GM19467 (cell line): ENCODE results near the gene XYLT1.

Experiments
- ATAC-seq: cut with Tn5 transposase; IDR thresholded peaks from one replicate; pipeline ENCODE4 v1.9.1; 2021; ENCODE audit warnings: mild to moderate bottlenecking, moderate library complexity; ENCODE audit not compliant: unreplicated experiment

XYLT1 gene

DNA sequence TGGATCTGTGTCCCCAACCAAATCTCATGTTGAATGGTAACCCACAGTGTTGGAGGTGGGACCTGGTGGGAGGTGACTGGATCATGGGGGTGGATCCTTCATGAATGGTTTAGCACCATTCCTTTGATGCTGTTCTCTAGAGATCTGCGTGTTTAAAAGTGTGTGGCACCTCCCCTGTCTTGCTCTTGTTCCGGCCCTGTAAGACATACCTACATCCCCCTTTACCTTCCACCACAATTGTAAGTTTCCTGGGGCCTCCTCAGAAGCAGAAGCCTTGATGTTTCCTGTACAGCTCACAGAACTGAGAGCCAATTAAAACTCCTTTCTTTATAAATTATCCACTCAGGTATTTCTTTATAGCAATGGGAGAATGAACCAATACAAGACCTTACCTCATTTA lies 257.7 kb downstream of the XYLT1 start:
- no peak for ATAC-seq

DNA sequence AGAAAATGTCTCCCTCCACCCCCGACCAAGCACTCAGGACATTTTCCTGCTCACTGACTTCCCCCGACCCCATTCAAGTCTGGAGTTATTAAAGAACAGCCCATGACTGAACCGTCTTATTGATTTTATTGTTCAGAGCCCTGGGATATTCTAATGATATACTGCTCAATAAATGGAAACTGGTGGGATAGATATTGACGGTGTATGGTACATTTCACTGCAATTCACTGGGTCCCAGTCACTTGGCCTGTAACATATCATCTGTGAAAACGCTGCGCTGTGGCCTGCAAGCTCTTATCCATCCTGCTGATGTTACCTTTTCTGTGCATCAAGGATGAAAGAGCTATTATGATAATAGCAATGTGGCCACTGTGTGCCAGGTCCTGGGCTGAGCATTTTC lies 258.2 kb downstream of the XYLT1 start:
- no peak for ATAC-seq

DNA sequence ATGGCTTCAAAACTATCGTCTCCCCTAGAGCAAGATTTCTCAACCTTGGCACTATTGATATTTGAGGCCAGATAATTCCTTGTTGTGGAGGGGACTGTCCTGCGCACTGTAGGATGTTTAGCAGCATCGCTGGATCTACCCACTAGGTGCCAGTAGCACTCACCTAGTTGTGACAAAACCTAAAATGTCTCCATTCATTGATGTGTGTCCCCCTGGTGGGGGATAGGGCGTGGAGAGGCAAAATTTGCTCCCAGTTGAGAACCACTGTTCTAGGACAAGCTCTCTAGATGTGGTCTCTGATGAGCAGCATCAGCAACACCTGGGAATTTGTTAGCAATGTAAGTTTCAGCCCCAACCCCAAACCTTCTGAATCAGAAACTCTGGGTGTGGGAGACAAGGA lies 259.0 kb downstream of the XYLT1 start:
- no peak for ATAC-seq

DNA sequence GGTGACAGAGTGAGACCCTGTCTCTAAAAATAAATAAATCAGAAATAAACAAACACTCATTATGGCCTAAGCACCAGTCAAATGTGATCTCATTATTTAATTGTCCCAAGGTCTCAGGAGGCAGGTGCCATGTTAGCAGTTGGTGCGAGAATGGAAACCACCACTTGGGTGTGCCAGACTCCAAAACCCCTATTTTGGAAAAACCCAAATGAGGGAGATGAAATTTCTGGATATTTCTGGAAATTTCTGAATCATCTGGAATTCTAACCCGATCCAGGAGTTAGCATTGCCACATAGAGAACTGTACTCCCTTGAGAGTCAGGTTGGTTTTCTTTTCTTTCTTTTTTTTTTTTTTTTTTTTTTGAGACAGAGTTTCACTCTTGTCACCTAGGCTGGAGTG lies 264.0 kb downstream of the XYLT1 start:
- ATAC-seq: no peak

DNA sequence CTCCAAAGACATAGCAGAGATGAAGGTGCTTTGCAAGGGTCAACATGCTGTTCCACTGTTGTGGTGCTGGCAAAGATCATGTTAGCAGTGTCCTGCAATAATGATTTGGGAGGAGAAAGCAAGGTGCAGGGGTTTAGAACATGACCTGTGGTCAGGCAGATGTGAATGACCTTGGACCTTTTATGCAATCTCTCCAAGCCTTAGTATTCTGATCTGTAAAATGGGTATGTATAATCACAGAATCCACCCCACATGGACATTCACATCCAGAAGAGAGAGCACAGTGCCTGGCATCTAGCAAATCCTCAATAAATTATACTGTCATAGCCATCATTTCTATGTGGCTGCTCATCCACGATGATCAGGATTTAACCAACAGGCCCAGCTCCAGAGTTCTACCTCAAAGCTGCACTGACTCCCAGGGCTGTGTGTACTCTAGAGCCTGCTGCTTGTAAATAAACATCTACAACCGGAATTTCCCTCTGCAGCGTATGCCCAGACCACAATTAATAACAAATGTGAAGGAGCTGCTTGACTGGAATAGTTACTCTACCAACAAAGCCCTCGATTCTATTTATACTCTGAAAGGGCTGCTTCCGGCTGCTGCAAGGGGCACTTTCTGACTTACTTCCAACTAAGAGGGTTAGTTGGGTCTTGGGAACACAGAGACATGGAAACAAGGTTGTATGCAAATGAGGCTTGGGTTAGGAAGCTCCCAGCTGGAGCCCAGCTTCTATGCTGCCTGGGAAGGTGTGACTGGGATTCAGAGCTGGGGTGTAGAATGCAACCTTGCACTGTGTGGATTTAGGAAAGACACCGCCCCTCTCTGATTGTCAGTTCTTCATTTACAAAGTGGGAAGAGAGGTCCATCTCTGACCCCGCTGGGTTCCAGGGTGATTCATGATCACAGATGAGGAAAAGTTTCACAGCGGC lies 265.2 kb downstream of the XYLT1 start:
- ATAC-seq: no peak

DNA sequence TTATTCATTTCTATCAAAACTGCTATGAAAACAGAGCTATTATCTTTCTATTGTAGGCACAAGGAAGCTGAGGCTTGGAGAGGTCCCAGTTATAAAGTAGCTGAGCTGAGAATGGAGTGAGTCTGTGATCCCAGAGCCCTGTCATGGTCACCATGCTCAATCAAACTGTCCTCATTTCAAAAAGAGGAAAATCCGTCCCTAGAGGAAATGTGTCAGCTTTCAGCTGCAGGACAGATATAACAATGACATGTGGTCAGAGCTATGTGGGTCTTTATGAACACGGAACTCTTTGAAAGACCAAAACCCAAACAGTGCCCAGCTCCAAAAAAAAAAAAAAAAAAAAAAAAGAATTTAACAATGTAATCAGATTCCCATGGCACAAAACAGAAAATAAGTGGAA lies 266.1 kb downstream of the XYLT1 start:
- ATAC-seq: no peak

DNA sequence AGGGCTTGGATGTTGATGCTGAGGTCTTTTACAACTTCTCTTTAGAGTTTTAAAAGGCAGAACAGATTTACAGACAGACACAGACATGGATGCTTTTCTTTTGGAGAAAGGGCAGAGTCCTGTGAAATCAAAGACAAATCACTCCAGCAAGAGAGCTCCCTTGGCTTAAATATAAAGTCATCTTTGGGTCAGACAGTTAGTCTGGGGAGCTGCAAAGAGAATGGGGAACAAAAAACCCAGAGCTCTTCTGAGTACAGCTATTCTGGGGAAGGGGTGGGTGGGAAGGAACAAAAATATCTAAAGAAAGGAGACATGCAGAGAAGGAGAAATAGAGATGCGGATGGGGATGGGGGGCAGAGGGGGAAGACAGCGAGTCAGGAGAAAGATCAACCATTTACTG lies 266.6 kb downstream of the XYLT1 start:
- ATAC-seq: no peak

DNA sequence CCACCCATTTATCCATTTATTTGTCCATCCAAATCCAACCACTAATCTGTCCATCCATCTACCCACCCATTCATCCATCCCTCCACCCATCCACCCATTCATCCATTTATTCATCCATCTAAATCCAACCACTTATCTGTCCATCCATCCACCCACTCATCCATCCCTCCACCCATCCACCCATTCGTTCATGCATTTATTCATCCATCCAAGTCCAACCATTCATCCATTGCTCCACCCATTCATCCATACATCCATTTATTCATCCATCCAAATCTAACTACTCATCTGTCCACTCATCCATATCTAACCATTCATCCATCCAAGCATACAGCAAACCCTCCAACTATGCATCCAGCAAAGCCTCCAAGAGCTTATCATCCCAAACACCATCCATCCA lies 267.3 kb downstream of the XYLT1 start:
- ATAC-seq: no peak

DNA sequence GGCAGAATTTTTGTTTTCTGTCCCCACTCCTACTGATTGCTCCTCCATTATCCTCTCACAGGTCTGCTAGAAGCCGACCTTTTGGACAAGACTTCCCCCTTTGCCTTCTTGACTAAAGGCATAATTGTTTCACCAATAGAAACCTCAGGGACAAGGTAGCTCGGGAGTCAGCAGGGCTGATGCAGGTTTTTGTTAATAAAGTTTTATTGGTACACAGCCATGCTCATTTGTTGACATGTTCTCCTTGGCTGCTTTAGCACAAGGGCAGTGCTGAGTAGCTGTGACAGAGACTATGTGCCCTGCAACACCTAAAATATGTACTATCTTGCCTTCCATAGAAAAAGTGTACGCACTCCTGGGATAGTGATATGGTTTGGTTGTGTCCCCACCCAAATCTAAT lies 271.6 kb downstream of the XYLT1 start:
- no peak for ATAC-seq

DNA sequence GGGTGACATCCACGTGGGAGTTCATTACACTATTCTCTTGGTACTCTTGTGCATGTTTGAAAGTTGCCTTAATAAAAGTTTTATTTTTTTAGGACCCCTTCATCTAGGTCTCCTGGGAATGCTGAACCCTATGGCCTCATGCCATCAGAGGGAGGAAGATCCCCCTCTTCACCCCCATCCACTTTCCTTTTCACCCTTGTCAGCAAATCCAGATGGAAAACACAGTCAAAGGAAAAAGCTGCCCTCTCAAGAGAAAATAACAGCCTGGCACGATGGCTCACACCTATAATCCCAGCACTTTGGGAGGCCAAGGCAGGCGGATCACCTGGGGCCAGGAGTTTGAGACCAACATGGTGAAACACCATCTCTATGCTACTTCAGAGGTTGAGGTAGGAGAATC lies 274.2 kb downstream of the XYLT1 start:
- no peak for ATAC-seq

DNA sequence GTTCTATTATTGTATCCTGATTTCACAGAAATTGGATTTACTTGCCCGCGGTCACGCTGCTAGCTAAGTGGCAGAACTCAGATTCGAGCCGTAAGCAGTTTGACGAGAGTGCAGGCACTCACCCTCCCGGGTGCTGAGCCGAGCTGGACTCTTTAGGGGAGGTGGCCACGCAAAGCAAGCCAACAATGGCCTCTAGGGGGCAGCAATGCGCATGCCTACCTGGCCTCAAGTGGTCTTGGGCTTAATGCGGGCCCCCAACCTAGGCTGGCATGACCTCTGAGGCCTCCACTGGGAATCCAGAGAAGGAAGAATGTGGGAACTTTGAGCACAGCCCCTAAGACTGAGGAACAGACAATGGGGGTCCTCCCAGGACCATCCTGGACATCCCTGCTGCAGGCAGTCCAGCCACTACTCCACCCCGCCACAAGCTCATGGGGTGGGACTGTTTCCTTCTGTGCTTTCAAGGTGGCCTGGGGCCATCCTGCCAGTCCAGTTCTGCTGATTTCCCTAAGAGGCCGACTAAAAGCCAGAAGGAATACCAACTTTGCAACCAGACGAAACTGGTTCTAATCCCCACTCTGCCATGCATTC lies 276.5 kb downstream of the XYLT1 start:
- no peak for ATAC-seq

DNA sequence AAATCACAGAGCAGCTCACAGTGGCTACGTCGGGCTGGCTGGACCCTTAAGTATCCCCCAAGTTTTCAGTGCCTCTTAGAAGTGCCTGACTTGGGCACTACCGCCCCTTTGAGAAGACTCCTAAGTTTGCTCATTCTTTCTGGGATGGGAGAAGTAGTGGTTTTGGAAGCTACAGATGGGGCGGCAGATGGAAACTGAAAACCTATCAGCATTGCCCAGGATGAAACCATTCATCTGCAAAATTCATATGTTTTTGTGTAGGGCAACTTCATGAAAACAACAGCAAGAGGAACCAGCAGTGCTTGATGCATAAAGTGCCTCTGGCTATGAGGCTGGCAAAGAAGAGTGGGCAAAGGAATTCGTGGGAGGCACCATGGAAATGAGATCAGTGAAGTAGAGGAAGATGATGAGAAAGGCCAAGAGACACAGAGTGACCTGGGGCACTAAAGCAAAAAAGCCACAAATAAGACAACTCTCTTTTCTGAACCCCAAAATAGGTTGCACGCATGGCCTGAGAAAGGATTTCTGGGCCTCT lies 277.1 kb downstream of the XYLT1 start:
- ATAC-seq: no peak

DNA sequence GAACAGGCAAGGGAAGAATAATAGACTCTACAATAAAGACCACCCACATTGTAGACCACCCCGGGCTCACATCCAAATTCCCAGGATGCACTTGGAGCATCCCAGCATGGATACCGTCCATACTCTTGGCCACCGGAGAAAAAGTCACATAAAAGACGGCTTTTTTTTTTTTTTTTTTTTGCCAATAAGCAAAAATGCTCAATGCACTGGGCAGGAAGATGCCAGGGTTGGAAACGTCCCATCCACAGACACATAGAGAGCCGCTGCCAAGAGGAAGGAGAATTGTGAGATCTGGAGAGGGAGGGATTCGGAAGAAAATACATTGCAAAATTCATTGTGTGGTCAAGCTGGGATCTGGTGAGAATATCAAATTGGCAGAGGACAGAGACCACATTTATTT lies 286.7 kb downstream of the XYLT1 start:
- no peak for ATAC-seq

DNA sequence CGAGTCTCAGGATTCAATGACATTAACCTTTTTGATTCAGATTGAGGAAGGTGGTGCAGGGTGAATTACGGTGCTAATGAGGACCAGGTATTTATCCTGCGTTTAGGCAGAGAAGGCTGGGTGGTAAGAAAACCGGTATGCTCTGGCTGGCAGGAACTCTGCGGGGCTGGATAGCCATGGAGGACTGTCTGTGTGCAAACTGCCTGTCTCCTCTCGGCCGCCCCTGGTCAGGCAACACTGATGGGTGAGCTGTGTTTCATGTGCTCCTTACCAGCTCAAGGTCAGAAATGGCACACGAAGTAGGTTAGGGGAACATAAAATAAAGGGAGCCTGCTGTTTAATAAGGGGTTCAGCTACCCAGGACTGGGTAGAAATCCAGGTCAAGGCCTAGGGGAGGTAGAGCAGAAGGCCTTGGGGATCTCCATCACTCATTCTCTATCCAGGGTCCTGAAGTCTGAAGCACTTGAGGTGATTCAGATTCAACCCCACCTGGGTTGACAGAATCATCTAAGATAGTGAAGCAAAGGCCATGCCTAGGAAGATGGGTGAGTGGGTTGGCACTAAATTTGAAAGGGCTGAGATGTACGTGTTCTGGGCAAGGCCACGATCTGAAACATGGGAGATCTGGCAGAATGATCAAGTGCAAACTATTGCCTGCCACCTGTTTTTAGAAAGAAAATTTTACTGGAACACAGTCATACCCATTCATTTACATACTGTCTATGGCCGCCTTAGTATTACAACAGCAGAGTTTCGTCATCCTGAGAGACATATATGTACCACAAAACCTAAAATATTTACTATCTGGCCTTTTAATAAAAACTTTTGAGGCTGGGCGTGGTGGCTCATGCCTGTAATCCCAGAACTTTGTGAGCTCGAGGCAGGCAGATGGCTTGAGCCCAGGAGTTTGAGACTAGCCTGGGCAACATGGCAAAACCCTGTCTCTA lies 292.5 kb downstream of the XYLT1 start:
- ATAC-seq: no peak

DNA sequence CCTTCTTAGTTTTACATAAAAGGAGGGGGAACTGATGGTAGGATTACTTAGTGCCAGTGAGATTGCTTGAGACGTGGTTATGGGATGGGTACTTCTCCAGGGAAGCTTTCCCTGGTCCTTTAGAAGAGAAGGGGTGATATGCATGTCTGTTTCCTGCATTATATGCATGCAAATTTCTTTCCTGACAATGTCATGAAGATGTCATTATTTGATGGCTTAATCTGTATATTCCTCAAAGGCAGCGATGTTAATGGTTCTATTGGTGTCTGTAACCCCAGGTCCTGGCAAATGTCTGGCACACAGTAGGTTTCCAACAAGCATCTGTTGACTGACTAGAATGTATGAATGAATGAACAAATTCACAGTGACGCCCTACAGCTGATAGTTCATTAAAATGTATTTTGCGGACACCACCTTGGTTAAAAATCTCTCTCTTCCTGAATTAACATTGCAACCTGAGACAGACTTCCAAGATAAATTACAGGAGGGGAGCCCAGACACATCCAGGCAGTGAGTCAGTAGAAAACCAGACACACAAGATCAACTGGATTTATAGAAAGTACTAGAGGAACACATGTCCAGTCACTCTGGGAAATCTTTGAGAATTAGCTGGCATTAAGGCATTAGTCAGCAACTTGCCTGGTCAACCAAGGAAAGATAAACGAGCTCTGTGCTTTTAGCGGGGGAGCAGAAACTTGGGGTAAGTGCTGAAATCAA lies 293.4 kb downstream of the XYLT1 start:
- ATAC-seq: no peak

DNA sequence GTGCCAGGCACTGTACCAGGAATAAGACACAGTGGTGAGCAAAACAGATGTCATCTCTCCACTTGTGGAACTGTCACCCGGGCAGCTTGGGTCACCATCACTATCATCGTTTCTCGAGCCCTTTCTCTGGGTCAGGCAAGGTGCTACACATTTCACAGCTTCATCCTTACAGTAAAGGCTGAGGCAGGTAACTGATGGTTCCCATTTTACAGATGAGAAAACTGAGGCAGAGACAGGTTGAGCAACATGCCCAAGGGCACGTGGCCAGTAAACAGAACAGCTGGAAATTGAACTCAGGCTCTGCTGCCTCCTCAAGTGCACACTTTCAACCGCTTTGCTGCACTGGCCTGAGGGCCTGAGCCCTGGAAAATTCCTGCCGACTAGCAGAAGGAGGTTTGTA lies 294.6 kb downstream of the XYLT1 start:
- ATAC-seq: no peak

DNA sequence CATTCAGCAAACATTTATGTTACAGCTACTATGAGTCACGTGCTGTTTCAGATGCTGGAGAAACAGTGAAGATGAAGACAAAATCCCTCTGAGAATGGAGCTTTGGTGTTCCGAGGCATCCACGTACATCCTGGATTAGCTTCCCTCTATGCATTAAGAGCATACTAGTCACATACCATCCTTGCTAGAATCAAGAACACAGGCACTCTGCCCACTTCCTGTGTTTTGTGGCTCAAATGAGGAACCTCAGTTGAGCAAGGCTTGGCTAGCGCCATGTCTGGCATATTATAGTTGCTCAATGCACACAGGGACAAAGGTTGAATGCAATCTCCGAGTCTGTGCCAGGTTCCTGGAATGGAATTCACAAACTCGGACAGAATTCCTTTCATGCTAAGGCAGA lies 297.5 kb downstream of the XYLT1 start:
- no peak for ATAC-seq

DNA sequence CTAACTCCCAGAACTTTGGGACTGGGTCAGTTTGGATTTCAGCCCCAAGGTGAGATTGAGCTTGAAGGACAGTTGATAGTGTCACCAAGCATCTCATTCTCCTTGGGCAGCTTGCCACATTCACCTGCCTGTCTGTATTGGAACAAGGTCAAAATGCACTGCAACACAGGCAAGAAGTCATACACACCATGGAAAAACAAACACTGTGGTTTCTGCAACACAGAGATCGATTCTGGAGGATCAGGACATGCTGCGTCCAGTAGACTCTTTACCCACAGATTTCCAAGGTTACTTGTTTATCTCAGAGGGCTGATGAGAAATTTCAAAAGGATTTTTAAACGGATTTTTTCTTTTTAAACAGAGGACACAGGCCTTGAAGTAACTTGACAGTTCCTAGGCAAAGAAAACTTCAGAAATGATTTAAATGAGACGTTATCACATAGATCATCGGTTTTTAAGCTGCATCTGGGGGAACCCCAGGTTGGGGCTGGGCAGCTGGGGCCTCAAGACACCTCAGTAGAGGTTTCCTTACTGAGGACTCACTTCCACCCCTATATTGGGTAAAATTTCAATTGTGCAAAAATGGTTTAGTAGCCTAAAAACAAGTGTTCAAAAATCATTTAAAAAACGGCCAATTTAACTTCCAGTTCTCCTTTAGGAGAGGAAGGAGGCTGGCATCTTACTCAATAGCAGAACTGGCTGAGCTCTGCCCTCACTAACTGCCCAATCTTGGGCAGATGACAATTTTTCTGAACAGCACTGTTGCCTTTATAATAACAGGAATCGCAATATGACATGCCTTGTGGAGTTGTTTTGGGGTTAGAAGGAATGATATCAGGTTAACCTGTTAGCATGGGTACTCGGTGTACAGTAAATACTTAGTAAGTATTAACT lies 299.3 kb downstream of the XYLT1 start:
- no peak for ATAC-seq

DNA sequence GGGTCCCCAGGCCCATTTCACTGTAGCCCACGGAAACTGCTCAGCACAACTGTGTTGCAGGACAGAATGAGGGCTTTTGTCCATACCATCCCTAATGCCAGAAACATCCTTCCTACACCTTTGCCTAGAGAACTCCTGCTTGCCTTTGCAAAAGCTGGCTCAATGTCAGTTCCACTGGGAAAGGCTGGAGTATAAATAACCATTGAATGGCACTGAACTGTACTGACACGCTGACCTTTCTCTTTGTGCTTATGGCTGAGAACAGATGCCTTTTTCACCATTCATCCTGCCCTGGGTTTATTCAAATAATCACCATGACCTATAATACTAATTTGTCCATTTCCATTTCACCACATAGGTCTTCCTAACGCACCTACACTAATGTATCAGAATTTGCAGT lies 300.3 kb downstream of the XYLT1 start:
- no peak for ATAC-seq

DNA sequence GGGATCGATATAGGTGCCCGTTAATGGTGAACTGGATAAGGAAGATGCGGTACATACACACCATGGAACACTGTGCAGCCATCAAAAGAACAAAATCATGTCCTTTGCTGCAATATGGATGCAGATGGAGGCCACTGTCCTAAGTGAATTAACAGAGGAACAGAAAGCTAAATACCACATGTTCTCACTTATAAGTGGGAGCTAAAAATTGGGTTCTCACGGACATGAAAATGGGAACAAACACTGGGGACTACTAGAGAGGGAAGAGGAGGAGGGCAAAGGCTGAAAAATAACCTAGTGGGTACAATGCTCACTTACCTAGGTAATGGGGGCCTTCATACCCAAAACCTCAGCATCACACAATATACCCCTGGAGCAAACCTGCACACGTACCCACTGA lies 302.6 kb downstream of the XYLT1 start:
- no peak for ATAC-seq
